ENCODE data around the gene UBE2H. TPM values are rescaled to one million over a fixed set of nuclear protein-coding genes. Genes with fewer than 3 reads are reported as not detected.
A peak's percentile ranks its signal among the peaks of the same experiment; 100 is the strongest.

UBE2H gene
- total RNA-seq, 1 donor from 2014 or later, result 101 TPM

GRCh38 chr7:129950191-129950932, 2.4 kb downstream of the UBE2H start:
- peak; percentile 62 for DNase-seq

DNA sequence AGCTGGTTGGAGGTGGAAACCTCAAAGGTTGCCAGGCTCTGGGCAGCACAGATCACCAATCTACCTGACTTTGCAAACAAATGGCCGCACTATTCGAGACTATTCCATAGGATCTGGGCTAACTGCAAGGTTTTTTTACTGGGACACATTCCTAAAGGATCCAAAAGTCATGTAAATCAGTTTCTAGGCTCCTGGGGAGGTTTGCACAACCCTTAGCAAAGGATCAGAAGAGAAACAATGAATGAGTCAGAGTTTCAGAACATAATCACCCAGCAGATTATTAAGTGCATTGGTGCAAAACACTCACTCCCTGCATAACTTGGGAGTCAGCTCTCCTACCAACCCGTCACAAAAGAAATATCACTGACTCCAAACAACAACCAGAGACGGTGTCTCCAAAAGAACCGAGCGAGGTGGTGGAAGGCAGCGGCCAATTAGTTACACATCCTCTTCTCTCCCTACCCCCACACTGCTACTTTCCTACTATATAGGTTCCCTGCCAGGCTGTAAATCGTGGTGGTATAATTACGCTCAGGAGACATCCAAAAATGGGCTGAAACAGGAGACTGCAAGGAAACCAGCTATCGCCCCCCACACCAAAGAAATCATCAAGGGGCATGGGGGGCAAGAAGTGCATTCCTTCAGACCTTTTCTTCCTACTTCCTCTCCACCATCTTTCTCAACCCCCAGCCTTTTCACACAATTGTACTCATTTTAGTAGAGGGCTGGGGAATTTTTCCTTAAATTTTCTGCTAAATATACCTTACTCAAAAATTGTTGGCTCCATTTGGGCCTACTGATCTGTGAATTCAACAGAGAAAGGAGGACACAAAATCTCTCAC, 3.2 kb downstream of the UBE2H start:
- DNase-seq, result peak; percentile 66

DNA sequence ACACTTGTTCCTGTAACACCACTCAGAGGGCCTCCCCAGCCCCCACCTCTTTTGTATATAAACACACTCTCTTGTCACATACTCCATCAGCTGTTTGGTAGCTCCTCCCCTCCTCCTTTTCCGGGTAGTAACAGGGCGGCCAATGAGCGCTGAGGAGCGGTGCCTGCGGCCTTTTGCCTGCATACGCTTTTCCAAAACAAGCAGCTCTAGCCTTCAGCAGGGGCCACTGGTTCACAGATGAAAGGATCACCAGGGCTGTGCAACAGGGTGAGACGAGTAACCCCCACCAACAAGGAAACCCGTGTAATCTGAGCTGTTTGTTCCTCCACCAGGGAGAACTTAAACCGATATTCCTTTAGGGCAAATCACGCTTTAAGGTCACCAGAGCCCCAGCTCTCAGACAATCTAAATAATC, 3.9 kb downstream of the UBE2H start:
- peak; percentile 97 for DNase-seq

DNA sequence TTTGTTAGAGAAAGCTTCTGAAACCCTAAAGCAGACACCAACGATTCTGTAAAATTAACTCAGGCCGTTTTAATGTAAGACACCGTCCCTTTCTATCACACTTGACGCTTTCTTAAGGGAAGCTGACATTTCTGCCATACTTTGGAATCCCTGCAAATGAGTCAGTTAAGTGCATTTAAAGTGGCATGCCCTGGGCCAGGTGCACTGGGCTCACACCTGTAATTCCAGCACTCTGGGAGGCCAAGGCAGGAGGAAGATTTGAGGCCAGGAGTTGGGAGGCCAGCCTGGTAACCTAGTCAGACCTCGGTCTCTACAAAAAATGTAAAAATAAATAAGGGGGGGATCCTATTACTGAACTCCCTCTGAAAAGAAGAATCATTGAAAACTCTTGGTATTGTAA, 4.4 kb downstream of the UBE2H start:
- no peak for DNase-seq

GRCh38 chr7:129947701-129948100, 5.1 kb downstream of the UBE2H start:
- peak; percentile 48 for DNase-seq

DNA sequence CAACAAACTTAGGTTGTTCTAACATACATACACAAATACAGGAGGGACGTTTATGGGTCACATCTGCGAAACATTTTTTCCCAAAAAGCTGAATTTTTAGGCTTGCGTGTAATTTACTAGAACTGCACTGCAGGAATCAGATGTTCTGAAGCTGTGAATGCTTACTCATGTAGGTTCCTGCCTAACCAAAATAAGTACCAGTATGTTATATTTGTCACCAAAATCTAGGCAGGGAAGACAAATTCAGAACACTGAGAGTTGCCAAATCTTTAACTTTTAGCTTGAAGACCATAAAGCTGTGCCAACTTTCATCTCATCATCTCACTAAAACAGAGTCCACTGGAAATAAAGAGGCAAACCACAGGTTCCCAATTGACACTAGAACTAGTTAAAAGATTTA, 5.7 kb downstream of the UBE2H start:
- peak; percentile 13 for DNase-seq

DNA sequence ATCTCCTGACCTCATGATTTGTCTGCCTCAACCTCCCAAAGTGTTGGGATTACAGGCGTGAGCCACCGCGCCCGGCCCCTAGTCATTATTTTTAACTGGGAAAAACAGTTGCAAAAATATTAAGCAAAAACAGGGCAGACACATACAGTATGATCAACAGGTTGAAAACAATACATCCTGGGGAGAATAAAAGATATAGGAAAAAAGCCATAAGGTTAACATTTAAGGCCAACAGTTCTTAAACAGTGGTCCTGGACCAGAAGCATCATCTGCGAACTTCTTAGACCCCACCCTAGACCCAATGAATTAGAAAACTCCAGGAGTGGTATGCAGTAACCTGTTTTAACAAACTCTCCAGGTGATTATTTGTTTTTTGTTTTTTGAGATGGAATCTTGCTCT, 6.5 kb downstream of the UBE2H start:
- DNase-seq, result no peak

GRCh38 chr7:129943352-129943751, 9.4 kb downstream of the UBE2H start:
- DNase-seq, result no peak

- DNase-seq, result no peak
These were observed 12.4 kb downstream of the UBE2H start for GRCh38 chr7:129940329-129940728.

- DNase-seq, result no peak
These were observed 12.9 kb downstream of the UBE2H start for GRCh38 chr7:129939881-129940280.

- no peak for DNase-seq
These were observed 19.1 kb downstream of the UBE2H start for GRCh38 chr7:129933627-129934026.

DNA sequence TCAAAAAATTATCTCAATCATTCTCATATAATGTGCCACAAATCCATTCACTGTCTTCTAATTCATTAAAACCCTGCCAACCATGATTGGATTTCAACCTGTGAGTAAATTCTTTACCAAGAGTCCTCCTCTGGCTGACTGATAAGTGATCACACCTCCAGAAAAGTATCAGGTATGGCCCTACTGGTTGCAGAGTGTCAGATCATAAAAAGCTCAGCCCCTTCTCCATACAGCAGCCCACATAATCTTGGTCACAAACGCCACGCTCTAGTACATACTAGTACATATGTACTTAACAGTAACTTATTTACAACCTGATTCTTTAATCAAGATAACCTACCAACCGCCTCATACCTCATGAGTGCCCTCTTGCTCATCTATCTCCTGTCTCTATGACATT, 26.1 kb downstream of the UBE2H start:
- DNase-seq, result no peak

DNA sequence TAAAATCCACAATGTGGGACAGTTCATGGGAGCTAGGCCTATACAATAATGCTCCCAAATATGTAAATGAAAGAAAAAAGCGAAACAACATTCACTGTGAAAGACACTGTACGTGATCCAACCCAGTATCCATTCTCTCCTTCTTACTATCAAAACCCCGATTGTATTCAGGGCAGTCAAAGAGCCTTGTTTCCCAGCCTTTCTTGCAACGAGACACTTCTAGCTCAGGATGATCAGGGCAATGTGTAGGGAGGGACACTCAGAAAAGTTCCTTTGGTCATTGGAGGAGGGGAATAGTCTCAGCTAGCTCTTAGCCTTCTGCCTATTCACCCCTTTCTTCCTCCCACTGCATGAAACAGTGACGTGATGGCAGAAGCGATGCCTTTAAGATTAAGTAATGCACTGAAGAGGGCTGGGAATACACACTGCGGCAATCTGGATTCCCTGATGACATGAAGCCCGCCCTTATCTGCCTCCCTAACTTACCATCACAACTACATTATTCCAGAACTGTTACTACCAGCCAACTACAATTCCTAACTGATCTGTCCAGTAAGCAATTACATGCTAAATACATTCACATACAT, 27.3 kb downstream of the UBE2H start:
- DNase-seq, result peak; percentile 46

- DNase-seq, result no peak
These were observed 28.2 kb downstream of the UBE2H start for GRCh38 chr7:129924602-129925001.

- DNase-seq, result no peak
These were observed 29.1 kb downstream of the UBE2H start for GRCh38 chr7:129923709-129924108.

DNA sequence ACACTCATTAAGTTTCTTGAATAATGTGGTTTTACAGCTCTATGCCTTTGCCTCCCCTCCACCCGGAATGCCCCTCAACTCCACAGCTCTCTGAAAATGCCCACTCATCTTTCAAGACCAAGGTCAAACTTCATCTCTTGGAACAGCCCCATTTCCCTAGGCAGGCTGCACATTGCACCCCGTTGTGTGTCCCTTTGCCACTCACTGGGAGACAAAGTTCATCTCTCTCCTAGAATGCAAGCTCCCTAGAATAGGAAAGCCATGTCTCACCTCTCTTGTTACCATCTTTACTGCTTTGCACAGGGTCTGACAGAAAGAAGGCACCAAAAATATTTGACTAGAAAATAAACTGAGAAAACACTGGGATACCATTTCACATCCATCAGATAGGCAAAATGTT, 33.3 kb downstream of the UBE2H start:
- no peak for DNase-seq

- no peak for DNase-seq
These were observed 33.8 kb downstream of the UBE2H start for GRCh38 chr7:129918922-129919321.

DNA sequence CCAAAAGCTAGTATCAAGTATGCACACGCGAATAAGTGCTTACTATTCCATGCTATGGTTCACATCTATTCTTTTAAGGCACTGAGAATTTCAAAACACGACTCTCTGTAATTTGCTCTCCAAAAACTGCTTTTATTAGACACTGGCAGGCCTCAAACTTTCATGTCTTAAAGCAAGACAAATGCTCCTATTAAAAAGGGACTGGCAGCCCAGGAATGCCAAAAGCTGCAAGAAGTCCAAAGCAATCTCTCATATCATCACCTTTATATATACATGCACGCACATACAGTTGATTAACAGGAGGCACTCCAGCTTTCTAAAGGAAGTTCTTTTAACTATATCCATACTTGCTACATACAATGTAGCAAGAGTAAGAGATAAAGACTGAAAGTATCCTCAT, 34.8 kb downstream of the UBE2H start:
- DNase-seq, result no peak

DNA sequence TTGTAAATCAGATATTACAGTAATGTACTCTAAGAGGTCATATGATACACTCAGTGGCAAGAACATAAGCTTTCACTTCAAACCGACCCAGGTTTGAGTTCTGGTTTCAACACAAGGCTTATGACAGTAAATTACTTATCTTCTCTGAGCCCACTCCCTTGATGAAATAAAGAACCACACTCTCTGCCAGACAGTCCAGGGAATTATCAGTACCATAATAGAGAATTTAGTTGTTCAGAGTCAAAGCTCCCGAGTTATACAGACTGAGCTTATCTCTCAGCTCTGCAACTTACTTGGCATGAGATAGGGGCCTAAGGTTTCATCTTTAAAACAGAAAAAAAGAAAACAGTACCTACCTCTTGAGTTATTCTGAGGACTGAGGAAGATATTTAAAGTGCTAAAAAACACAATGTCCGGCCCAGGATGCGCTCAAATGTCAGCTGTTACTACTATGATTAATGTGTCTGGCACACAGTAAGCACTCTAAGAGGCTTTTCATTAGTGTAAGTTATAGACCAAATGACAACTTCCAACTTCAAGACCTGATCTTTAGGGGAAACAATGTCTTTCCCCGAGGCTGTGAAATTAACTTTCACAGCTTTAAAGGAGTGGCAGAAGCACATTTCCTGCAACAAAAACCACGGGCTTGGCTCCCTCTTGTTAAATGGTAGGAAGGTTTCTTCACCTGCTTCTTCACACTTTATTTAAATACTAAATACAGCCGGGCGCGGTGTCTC, 38.1 kb downstream of the UBE2H start:
- no peak for DNase-seq

- no peak for DNase-seq
These were observed 39.3 kb downstream of the UBE2H start for GRCh38 chr7:129913428-129913827.

DNA sequence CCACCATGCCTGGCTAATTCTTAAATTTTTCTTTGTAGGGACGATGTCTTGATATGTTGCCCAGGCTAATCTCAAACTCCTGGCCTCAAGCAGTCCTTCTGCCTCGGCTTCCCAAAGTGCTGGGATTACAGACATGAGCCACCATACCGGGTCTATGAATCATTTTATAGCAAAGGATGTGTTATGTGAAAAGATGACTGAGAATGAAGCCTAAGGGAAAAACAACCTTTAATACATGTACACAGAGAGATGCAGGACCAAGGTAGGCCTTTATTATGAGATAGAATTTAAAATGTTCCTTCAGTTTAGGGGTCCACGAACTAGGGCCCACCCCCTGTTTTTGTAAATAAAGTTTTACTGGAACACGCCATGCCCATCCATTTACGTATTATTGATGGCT, 41.0 kb downstream of the UBE2H start:
- no peak for DNase-seq

DNA sequence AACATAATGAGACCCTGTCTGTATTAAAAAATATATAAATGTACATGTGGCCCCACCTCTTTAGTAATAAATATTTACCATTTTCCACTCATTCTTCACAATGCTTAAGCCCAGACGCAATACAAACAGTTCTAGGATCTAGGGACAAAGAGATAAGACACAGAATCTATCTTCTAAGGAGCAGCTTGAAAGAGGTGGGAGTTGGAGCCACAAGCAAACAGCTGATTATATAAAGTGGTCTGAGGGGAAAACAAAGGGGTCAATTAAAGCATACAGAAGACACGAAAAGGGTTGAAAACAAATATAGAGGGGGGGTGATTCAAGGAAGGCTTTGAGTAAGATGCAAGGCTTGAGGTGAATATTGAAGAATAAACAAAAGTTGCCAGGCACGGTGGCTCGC, 43.1 kb downstream of the UBE2H start:
- no peak for DNase-seq

DNA sequence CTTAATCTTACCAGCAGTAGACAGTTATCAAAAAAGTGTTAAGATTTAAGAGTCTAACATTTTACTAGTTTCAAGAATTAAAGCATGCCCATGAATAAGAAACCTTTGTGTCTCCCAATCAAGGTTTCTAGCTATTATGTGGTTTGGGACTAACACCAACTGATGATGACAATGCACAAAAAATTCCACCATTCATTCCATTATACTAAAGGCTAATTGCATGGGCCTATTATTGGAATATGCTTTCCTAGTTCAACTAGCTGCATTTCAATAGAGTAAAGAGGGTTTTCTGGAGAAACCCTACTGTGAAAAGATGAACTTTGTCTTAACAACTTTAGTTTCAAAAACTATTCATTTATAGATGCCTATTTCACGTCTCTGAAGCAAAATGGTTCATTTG, 44.6 kb downstream of the UBE2H start:
- no peak for DNase-seq

Data from tongue (tissue), 2 donors.